Smooth muscle cell (in vitro differentiated cells): ENCODE data around the gene TEKT5. TPM values are rescaled to one million over a fixed set of nuclear protein-coding genes. Genes with fewer than 3 reads are reported as not detected.

Experiments
- DNase-seq: peaks from one replicate; lab custom pipeline; 2025; ENCODE audit not compliant: unreplicated experiment; lab: John Stamatoyannopoulos, UW
- H2AFZ ChIP-seq: fragments of 200-600 bp; sonication (generic); 2 replicates; pipeline ENCODE4 v1.6.0; 2016; ENCODE audit warnings: antibody characterized with exemption, low read depth, mild to moderate bottlenecking
- H3F3A ChIP-seq: fragments of 200-600 bp; sonication (generic); 2 replicates; pipeline ENCODE4 v1.6.0; 2017; ENCODE audit warnings: antibody characterized with exemption, low read depth
- H3K27ac ChIP-seq: fragments of 200-600 bp; sonication (generic); 2 replicates; pipeline ENCODE4 v1.5.1; 2016; ENCODE audit warnings: low read depth, mild to moderate bottlenecking
- H3K27me3 ChIP-seq: fragments of 200-600 bp; sonication (generic); 2 replicates; pipeline ENCODE4 v1.6.1; 2016; ENCODE audit warnings: low read depth, mild to moderate bottlenecking
- H3K36me3 ChIP-seq: fragments of 200-600 bp; sonication (generic); 2 replicates; pipeline ENCODE4 v1.5.1; 2016; ENCODE audit warnings: low read depth
- H3K4me1 ChIP-seq: fragments of 200-600 bp; sonication (generic); 2 replicates; pipeline ENCODE4 v1.5.1; 2016; ENCODE audit warnings: low read depth
- H3K4me2 ChIP-seq: fragments of 200-600 bp; sonication (generic); 2 replicates; pipeline ENCODE4 v1.6.0; 2016; ENCODE audit warnings: mild to moderate bottlenecking
- H3K4me3 ChIP-seq: fragments of 200-600 bp; sonication (generic); 2 replicates; pipeline ENCODE4 v1.5.1; 2016; ENCODE audit warnings: mild to moderate bottlenecking
- H3K79me2 ChIP-seq: fragments of 200-600 bp; sonication (generic); 2 replicates; pipeline ENCODE4 v1.6.0; 2016; ENCODE audit warnings: low read depth, mild to moderate bottlenecking
- H3K9ac ChIP-seq: fragments of 200-600 bp; sonication (generic); 2 replicates; pipeline ENCODE4 v1.6.0; 2016; ENCODE audit warnings: low read depth
- H3K9me3 ChIP-seq: fragments of 200-600 bp; sonication (generic); replicated peaks from 2 replicates; pipeline ENCODE4 v1.5.1; 2016; ENCODE audit warnings: low read depth
- H4K20me1 ChIP-seq: fragments of 200-600 bp; sonication (generic); 2 replicates; pipeline ENCODE4 v1.6.0; 2016; ENCODE audit warnings: low read depth
- WGBS: methylation state at CpG from one replicate; pipeline ENCODE4 v1.1.7; 2016; ENCODE audit warnings: low lambda C conversion rate; 5-methylcytosine and 5-hydroxymethylcytosine counted together
- polyA plus RNA-seq: library from polyadenylated mRNA; unstranded; fragments of >200 nt; fragmentation: Nextera tagmentation; extraction: Ambion mirVana; gene quantifications from 2 replicates; pipeline ENCODE4 v1.2.1, GENCODE V29; 2016
- total RNA-seq: library from RNA; depleted of rRNA; stranded (reverse); fragments of >200 nt; gene quantifications from 2 replicates; pipeline ENCODE4 v1.2.3, GENCODE V29; 2014
- TF ChIP-seq, protein P1 (sequence below): fragments of 200-600 bp; sonication (generic); IDR thresholded peaks from 2 replicates; pipeline ENCODE4 v1.5.1; 2017; ENCODE audit warnings: borderline replicate concordance, mild to moderate bottlenecking, antibody characterized with exemption; ENCODE audit not compliant: insufficient read depth, poor library complexity, severe bottlenecking

Gene TEKT5
- total and polyA plus RNA-seq, 2 experiments from 2014 or later, result not detected

DNA sequence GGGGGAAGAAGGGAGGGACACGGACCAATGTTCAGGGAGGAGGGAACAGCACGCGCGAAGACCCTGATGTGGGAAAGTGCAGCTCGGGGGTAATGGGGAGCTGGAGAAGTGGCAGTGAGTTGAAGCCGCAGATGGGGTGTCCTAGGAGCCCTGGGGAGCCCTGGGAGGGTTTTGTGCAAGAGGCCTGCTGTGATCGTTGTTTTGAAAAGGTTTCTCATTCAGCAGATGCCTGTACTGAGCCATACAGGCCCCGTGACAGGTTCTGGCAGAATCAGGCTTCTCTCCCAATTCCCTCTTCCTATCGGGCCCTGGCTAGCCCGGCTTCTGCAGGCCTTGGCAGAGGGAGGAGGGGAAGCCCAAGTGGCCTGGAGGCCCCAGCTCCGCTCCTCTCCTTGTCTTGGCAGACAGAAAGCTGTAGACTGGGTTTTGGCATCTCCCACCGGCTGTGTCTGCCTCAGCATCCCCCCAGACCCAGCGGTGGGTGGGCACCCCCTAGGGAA is 76.0 kb downstream of the TEKT5 start:
- Histone ChIP-seq H3K27ac (no peak overlapping the region), H3K9ac (no peak overlapping the region), H3K27me3 (no peaks in the 10 kb centered on the region), H3K4me3 (no peak overlapping the region), H3K4me1 (peaks cover 13% of the 10 kb centered on the region), H3K4me2 (no peak overlapping the region), H3K9me3 (no peaks in the 10 kb centered on the region), H3F3A (no peaks in the 10 kb centered on the region), H3K79me2 (no peaks in the 10 kb centered on the region), H3K36me3 (no peaks in the 10 kb centered on the region), H4K20me1 (no peaks in the 10 kb centered on the region), H2AFZ (no peak overlapping the region)
- TF ChIP-seq, protein P1, sequence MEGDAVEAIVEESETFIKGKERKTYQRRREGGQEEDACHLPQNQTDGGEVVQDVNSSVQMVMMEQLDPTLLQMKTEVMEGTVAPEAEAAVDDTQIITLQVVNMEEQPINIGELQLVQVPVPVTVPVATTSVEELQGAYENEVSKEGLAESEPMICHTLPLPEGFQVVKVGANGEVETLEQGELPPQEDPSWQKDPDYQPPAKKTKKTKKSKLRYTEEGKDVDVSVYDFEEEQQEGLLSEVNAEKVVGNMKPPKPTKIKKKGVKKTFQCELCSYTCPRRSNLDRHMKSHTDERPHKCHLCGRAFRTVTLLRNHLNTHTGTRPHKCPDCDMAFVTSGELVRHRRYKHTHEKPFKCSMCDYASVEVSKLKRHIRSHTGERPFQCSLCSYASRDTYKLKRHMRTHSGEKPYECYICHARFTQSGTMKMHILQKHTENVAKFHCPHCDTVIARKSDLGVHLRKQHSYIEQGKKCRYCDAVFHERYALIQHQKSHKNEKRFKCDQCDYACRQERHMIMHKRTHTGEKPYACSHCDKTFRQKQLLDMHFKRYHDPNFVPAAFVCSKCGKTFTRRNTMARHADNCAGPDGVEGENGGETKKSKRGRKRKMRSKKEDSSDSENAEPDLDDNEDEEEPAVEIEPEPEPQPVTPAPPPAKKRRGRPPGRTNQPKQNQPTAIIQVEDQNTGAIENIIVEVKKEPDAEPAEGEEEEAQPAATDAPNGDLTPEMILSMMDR, result no peak
- WGBS, result 70% methylated on average over 13 of the region's 13 CpGs
- no peak for DNase-seq

DNA sequence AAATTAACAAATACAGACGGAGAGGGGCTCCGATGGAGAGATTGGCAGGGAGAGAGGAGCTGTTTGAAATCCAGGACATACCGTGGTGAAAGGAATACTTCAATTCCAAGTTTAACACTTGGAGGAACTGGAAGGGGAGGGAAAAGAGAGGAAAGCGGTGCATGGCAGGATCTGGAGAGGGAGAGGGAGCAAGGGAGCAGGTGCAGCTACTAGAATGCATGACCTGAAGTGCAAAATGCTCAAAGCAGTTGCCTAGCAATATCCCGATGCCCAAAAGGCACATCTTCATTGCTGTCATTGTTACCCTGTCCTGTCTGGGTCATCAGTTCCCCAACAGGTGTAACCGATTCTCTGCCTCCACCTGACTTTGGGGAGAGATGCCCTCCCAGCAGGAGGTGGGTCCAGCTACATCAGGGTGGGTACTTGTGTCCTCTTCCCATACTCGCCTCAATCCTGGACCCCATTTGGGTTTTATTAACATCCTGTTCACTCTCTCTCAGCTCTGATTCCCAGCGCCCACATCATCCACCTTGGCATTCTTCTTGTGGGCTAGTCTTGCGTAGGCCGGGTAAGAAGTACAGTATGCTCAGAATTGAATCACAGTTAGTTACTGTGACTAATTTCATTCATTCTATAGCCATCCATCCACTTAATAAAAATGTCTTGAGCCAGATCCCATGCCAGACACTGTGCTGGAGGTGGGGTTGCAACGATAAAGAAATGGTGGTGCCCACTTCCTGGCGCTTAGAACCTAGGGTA is 76.9 kb downstream of the TEKT5 start:
- no peak for DNase-seq
- TF ChIP-seq, protein P1, result no peak
- Histone ChIP-seq H4K20me1 (no peaks in the 10 kb centered on the region), H2AFZ (no peak overlapping the region), H3K27me3 (no peaks in the 10 kb centered on the region), H3K79me2 (no peaks in the 10 kb centered on the region), H3K9me3 (no peaks in the 10 kb centered on the region), H3F3A (no peaks in the 10 kb centered on the region), H3K4me3 (no peak overlapping the region), H3K4me2 (peak overlapping the region; percentile 68), H3K27ac (no peak overlapping the region), H3K36me3 (no peaks in the 10 kb centered on the region), H3K9ac (no peak overlapping the region), H3K4me1 (peaks cover 13% of the 10 kb centered on the region)
- WGBS, result 85% methylated on average over 12 of the region's 12 CpGs

DNA sequence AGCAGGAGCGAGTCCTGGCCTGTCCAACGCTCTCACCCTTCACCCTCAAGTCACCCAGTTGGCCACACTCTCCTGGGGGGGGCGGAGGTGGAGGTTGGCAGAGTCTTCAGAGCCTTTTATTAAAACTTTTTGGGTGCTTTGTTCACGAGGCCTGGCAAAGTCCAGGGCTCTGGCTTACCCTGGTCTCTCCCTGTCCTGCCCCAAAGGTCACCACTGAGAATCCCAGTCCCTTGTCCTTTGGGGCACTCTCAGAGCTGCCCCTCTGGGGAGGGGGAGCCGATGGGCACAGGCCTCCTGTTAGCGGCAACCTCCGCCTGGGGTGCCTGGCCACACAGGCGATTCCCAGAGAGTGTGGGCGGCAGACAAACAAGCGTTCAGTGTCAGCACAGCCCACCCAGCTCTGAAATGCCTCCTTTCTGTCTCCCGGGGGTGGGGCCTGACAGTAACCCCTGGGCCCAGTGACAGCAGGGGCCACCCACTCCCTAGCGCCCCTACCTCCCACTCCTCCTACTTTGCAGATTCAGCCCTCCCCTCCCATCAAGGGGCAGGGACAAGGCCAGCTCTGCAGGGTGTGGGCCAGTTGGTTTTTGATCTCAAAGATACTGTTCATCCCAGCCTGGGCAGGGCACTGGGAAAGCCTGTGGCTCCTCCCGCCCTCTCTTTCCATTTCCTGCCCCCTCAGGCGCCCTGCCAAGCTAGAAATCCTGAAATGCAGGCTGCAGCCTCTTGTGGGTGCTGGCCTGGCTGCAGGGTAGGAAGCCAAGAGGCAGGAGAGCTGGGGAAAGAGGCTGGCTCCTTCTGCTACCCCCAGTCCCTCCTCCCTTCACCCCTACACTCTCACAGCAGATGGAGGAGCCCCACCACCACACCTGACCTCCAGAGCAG is 77.7 kb downstream of the TEKT5 start:
- Histone ChIP-seq H3K9me3 (no peaks in the 10 kb centered on the region), H3K4me3 (no peak overlapping the region), H3K4me1 (peaks cover 13% of the 10 kb centered on the region), H3K36me3 (no peaks in the 10 kb centered on the region), H3K27me3 (no peaks in the 10 kb centered on the region), H3K27ac (no peak overlapping the region), H2AFZ (peak overlapping the region; percentile 4), H3K9ac (no peak overlapping the region), H3K79me2 (no peaks in the 10 kb centered on the region), H4K20me1 (no peaks in the 10 kb centered on the region), H3K4me2 (peak overlapping the region; percentile 68), H3F3A (no peaks in the 10 kb centered on the region)
- TF ChIP-seq, protein P1, result no peak
- peak; percentile 30 for DNase-seq
- WGBS, result 24% methylated on average over 14 of the region's 14 CpGs
